ENCODE data around the gene CDK6.

Gene CDK6

DNA sequence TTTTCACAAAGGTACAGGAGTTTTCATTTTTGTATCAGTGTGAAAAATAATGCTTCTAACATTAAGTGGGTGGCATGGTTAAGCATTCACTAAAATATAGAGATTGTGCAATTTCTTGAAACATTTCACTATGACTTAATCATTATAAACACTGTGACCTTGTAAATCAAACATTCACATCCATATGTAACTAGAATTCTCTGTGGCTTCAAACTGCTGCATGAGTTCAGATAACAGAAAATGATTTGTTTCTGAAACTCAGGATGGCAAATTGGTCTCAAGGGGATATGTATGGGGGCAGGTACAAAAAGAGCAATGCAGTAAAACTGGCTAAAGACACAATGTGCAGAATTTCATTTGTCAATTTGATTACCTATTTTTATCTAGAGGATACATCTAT lies 250.0 kb downstream of the CDK6 start:
- peak; percentile 52 for DNase-seq (ENCODE audit: low read depth)

- DNase-seq (ENCODE audit: low read depth): peak; percentile 9
Measured at GRCh38 chr7:92584953-92585352, 251.4 kb downstream of the CDK6 start.

GRCh38 chr7:92582948-92583347 lies 253.4 kb downstream of the CDK6 start:
- no peak for DNase-seq (ENCODE audit: low read depth)

GRCh38 chr7:92576296-92576695 lies 260.1 kb downstream of the CDK6 start:
- DNase-seq (ENCODE audit: low read depth): no peak

DNA sequence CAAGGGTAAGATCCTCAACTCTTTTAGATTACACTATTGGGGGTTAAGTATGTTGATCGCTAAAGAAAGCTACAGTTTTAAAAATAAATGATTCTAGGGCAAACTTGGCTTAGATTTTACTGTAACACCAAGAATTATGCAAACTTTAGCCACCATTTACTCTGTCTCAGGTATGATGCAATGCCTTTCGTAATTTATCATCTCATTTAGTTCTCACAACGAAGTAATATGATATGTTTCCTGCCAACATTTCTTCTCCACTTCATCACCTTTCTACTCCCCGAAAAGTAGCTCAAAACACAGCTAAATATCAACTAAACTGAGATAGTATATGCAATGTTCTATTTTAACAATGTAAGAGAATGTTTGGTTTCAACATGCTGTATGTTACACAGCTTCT lies 267.2 kb downstream of the CDK6 start:
- no peak for DNase-seq (ENCODE audit: low read depth)

GRCh38 chr7:92567460-92567859 lies 268.9 kb downstream of the CDK6 start:
- peak; percentile 64 for DNase-seq (ENCODE audit: low read depth)

DNA sequence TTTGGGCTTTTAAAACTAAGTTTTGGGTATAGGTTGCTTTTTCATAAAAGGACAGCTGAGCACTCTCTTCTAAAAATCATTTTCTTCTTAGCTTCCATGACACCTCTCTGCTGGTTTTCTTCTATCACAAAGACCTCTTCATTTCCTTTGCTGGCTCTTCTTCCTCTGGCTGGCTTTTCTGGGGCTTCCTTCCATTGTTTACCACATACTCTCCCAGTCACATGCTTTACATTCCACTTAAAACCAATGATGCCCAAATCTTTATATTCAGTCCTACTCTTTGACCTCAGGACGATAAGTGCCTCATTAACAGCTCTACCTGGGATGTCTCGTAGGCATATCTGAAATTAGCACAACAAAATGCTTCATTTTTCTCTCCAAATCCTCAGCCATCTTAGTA lies 273.0 kb downstream of the CDK6 start:
- DNase-seq (ENCODE audit: low read depth): no peak

GRCh38 chr7:92560602-92561001 lies 275.8 kb downstream of the CDK6 start:
- no peak for DNase-seq (ENCODE audit: low read depth)

DNA sequence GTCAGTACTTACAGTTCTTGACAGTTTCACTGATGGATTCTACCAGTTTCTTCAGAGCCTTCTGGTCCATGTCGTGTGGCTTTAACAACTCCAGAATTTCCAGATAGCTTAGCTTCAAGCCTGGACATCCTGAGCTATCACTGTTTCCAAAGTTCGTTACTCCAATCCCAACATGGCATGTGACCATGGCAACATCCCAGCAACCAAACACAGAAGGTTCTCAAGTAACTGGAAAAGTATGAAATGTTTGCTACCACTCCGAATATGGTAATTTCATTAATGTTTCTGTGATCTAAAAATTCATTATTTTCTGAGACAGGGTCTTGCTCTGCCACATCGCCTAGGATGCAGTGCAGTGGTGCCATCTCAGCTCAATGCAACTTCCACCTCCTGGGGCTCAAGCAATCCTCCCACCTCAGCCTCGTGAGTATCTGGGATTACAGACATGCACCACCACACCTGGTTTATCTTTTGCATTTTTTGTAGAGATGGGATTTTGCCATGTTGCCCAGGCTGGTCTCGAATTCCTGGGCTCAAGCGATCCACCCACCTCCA lies 278.5 kb downstream of the CDK6 start:
- no peak for DNase-seq (ENCODE audit: low read depth)

DNA sequence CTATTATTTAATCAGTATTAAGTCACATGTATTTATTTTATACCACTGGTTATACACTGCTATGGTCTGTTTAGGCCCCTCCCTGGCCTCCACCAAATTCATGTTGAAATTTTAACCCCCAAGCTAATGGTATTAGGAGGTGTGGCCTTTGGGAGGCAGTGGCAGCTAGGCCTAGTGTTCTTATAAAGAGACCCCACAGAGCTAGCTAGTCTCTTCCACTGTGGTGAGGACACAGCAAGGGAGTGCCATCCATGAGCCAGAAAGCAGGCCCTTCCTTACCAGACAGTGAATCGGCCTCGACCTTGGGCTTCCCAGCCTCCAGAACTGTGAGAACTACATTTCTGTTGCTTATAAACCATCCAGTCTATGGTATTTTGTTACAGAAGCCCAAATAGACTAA lies 279.1 kb downstream of the CDK6 start:
- no peak for DNase-seq (ENCODE audit: low read depth)
